Activated naive CD8-positive, alpha-beta T cell treated with anti-CD3 and anti-CD28 coated beads, Interleukin-2, amount 50 U/mL, for 16 hours (primary cell): Measurements from ENCODE around the gene GRHPR.
"Not testable (repeated sequence)": the region's sequence is repeated elsewhere in the genome, so short reads cannot be mapped to it uniquely, and the experiment has no call there.

Experiments
- DNase-seq: peaks from one replicate; pipeline ENCODE4 v3.0.0-alpha.2; 2020; ENCODE audit warnings: low read depth, low spot score

The GRHPR gene

GRCh38 chr9:37477987-37478619, 55.6 kb downstream of the GRHPR start:
- DNase-seq = not testable (repeated sequence)

GRCh38 chr9:37480759-37481158, 58.3 kb downstream of the GRHPR start:
- DNase-seq = no peak

- DNase-seq = peak; percentile 91
Measured at GRCh38 chr9:37485389-37486255, 63.1 kb downstream of the GRHPR start, which contains the start of gene POLR1E. Gene POLR1E, plus strand, starts transcription at chr9:37485948. Its CDS starts 100 bp downstream, at chr9:37486048.

- DNase-seq = no peak
Measured at GRCh38 chr9:37486256-37486615, 63.7 kb downstream of the GRHPR start.
